DMS 273 (cell line): ENCODE data around the gene AKT3.

Experiments used
- DNase-seq: peaks from one replicate; lab custom pipeline; 2025; ENCODE audit not compliant: unreplicated experiment; lab: John Stamatoyannopoulos, UW

The AKT3 gene

GRCh38 chr1:243493156-243494129 lies 356.6 kb downstream of the AKT3 start:
- peak; percentile 72 for DNase-seq

- peak; percentile 70 for DNase-seq
Observed at GRCh38 chr1:243490748-243491686, 359.0 kb downstream of the AKT3 start.

DNA sequence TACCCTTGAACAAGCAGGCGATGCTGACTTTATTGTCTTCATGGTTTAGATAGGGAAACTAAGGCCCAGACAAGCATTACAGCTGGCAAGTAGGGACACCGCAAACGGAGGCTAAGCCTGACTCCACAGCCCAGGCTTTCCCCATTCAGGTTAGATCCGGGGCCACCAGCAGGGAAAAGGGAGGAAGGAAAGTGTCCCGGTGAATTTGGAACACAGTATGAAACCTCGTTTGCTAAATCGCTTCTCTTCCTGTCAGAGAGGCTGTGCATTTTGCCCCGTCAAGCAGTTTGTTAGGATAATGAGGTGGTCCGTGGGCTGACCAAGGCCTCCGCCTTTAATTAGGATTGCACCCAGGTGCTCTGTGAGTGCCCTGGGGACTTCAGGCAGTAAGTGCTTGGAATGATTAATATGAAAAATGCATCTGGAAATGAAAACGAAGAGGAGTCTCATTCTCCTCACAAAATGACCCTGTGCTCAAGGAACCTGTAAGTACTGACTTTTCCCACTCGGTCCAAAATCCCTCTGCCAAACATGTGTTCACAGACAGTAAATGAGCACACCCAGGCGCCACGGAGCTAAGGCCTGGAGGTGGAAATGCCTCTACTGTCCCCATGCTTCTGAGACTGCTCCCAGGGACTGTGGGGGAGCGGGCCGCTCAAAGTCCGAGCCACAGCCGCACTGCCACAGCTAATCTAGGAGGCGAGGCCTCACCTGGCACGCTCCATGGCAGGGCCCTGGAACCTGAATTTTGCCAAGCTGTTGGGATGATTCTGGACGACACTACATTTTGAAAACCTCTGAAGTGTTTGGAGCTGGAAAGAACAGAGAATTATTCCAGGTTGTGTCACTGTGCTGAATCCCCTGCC lies 360.1 kb downstream of the AKT3 start:
- DNase-seq, result no peak

DNA sequence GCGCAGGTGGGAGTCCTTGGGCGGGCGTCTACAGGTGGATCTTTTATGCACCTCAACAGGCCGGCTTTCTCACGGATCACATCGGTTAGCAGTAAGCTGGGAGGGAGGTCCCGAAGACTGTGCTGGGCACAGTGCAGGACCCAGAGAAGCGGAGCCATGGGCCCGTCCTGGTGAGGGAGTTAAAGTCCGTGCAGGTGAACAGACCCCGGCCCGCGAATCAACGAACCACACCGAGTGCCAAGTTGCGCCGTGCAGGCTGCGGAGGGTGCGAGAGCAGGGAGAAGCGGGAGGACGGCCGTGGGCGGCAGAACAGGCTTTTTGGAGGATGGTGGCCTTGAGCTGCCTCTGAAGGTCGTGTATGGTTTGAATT lies 360.9 kb downstream of the AKT3 start:
- DNase-seq, result no peak

GRCh38 chr1:243488459-243489157 lies 361.4 kb downstream of the AKT3 start:
- peak; percentile 78 for DNase-seq

DNA sequence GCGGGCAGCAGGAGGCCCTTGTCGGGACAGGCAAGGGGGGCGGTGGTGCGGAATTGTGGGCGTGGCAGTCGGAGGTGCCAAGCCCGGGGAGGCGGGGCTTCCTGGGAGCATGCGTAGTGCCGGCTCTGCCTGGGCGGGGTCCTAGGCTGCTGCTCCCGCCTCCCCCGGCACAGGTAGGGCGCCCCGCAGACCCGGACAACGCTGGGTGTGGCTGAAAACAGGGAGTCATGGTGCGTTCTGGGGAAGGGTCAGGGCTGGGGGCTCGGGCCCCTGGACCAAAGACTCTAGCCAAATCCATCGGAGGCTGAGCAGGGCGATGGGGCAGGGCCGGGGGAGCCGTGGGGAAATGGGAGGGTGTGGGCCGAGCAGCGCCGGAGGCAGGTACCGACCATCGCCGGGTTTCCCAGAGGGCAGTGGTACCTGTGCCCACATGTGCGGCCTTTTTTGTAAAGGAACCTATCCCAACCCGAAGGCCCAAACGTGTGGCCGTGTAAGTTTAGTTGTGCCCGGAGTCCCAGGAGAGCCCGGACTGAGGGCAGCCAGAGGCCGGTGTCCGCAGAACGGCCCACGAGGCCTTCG lies 362.3 kb downstream of the AKT3 start:
- DNase-seq, result peak; percentile 92

DNA sequence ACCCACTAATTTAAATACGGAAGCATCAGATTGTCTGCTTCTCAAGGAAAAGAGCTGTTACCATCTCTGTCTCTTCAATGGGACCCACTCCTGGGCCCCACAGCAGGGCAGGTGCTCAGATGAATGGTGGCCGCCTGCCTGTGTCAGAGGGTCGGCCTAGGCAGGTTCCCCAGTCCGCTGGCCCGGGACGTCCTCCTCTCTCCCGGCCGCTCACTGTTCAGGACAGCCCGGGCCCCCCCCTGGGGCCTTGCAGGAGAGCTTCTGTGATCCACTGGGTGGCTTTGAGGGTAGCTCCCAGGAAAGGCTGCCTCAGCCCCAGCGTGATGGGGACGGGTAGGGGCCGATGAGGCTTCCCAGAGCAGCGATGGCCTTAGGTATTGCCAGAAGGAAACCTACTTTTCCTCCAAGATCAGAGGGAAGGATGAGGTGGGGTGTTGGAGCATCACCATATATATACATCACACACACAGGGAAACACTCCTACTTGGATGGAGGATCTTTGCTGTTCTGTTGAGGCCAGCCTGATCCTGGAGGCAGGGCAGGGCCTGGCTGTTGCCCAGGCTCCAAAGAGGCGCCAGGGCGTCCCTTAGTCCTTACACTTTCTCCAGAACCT lies 362.9 kb downstream of the AKT3 start:
- peak; percentile 57 for DNase-seq

GRCh38 chr1:243483952-243484351 lies 366.1 kb downstream of the AKT3 start:
- no peak for DNase-seq

DNA sequence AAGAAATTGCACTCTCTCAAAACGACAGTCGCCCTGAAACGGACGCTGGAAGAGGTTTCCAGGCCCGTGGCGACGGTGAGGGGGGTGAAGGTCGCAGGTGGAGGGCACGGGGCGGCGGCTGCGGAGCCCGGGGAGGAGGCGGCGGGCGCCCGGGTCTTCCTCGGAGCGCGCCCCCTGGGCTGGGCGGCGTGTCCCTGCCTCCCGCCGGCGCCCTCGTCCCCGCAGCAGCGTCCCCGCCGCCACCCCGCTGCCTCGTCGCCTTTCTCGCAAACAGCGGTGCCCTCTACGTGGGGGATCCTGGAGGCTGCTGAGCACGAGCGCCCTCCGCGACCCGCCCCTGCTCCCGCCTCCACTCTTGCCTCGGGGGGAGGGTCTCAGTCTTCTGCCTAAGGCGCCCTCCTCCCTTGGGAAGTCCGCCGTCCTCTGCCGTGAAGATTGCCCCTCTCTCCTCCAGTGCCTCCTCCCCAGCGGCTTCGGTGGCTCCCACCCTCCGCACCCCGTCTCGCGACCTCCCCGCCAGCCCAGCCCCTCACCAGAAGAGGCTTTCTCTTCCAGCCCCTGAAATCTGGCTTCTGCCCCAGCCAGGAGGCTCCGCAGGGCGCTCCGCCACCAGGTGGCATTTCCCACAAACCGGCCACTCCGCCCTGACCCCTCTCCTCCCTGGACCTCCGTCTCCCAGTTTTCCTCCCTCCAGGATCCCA lies 366.8 kb downstream of the AKT3 start:
- DNase-seq, result peak; percentile 83

DNA sequence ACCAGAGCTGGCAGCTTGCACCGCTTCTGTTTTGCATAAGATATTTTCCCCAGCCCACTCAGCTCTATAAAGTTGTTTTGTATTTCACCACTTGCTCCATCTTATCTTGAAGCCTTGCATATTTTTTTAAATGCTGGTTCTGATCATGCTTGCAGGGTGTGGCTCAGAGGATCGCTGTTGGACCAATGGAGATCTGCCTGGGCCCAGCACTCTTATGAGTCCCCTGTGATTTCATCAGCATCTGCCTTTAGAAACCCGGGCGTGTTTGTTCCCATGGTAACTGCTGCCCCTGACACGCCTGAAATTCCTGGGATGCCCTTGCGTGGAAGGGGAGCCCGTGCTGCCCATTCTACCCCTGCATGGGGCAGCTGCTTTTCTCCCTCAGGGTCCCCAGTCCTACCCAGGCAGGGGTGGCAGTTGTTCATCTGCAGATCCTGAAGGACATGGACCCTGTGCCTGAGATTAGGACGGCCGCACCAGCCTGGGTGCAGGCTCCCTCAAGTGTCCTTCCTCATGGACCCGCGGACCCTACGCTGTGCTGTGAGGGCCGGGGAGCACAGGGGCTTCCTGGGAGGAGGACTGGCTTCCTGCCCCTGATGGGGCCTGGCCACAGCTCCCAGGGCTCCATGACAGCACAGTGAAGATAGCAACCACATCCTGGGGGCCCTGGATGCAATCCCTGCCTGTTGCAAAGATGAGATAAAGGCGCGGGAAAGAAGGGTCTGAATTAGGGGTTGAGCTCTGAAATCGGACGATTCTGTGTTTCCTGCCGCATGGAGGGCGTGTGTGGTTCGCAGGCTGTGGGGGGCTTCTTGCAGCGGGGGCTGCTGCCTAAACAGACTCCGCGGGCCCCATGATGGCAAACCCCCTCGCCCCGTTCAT lies 367.7 kb downstream of the AKT3 start:
- DNase-seq, result peak; percentile 96

DNA sequence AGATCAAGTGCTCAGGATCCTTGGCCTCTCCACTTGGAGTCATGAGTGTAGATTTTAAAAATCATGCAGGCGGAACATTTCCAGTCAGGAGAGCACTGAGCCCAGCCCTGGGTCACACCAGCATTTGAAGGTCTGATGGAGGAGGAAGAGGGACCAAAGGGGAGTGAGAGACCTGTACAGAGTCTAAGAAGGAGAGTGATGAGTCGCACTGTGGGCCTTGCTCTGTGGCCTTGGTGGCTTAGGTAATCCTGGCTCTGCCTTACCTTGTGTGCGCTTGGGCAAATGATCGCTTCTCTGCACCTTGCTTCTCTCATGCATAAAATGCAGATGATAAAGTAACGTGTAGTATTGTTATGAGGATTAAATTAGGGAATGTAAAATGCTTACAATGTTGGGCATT lies 368.9 kb downstream of the AKT3 start:
- no peak for DNase-seq

DNA sequence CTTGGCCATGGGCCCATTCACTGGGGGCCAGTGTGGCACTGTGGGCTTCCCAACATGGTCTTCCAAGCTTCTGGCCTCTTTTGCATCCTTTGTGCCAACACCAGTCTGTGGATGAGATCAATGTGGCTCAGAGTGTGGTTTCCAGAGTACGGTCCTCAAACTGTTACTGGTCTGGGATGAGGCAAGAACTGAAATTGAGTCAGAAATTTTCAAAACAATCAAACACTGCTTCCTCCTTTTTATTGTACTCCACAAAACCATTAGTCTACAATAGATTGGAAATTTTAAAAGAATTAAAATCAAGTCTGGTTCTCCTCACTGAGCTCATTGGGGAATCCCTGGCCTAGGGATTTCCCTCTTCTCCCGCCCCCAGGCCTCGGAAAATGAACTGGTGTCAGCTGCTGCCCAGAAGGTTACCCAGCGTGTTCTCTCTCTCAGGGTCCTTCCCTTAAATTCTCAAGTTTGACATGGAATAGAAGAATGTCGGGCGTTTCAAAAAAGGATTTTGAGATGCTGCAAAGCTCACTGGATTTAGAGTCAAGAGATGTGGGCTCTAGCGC lies 372.2 kb downstream of the AKT3 start:
- no peak for DNase-seq

DNA sequence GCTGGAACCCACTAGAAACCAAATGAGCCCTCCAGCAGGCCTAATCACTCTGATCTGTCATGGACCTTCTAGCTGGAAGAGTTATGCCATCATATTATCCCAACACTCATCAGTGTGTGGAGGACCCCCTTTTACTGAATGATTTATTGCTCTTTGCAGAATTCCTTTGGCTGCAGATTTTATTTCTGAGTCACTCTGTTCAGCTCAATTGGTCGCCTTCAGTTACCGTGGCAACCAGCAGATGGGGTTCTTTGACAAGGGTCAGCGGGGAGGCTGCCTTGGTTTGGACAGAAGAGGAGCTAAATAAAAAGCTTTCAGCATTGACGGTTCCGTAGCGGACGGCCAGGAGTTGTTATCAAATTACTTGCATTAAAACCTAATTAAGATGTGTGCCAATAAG lies 374.1 kb downstream of the AKT3 start:
- peak; percentile 85 for DNase-seq

- no peak for DNase-seq
Observed at GRCh38 chr1:243474906-243475305, 375.1 kb downstream of the AKT3 start.

DNA sequence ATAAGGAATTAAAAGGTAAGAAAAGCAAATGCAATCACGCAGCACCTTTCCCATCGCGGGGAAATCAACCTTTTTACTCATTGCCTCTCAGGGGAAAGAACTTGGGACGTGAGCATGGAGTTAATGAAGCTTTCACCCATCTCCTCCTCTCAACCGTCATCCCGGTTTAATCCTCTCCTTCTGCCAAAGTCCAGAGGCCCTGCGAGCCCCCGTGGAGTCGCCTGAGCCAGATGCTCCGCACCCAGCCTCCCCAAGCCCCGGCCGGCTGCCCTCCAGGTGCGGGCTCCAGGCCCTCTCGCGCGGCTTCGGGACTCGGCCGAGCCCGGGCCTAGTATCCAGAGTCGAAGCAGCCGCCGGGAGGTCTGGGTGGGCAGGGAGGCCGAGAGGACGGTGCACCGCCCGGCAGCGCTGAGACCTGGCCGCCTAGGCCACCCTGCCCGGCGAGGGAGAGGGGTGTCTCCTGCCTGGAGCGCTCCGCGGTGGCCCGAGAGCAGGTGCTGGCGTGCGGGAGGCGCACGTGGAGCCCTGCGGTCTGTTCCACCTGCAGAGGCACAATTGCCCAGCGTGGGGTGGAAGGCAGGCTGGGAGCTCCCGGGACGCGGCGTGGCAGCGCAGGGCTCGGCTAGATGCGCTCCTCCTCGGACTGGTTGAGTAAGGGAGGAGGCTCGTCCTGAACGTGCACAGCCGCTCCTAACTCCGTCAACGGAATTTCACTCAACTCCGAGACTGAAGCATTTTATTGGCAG lies 375.7 kb downstream of the AKT3 start:
- peak; percentile 80 for DNase-seq

DNA sequence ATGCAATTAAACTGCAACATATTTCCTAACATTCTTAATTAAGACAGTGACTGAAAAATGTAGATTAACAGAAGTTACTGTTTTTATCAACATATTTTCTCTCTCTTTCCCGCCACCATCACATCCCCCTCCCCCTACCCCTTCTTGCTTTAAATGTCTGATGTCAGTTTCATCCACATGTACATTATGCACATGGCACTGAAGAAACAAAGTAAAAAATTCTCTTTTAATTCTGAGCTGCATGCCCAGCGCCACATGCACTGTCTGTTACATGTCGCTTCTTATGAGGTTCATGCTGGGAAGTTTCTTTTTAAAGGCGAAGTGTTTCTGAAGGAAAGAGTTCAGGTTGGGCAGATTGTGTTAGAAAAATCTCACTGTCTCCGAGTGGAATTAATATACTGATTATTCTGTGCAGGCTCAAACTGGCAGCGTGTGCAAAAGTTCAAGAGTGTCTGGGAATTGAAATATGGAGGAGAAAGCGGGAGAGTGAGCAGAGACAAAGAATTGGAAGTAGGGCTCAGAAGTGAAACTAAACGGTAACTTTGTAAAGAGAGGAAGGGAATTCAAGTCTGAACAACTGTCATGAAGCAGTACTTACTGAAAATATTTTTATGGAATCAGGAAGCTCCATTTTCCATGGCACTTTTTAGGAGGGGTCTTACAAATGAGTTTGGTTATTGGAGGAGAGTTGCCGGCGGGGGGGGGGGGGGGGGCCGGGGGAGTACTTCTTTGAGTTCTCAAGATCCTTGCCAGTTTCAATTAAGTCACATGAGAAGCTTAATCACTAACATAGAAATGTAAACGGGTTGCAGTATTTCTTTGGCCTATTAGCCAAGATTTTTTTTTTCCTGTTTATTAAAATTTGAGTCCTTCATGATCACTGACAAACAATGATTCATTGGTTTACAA lies 376.6 kb downstream of the AKT3 start:
- peak; percentile 78 for DNase-seq
